ENCODE results near the gene TIE1. TPM values are rescaled to one million over a fixed set of nuclear protein-coding genes. Genes with fewer than 3 reads are reported as not detected.

TIE1 gene
- total RNA-seq, 4 donors from 2014 or later, result 47.4 to 80.7 (median 67.9) TPM

- H3K27ac ChIP-seq, result no peak overlapping the region
- intact Hi-C loops (cut with DNase I; ENCODE audit: low total_unique reads), result no loop called here
- no peak for DNase-seq
These were observed 18.3 kb upstream of the TIE1 start for GRCh38 chr1:43282220-43283195.

GRCh38 chr1:43284065-43284464 lies 16.7 kb upstream of the TIE1 start:
- no peaks in the 10 kb centered on the region for H3K27me3 ChIP-seq
- no peaks in the 10 kb centered on the region for H3K9me3 ChIP-seq
- intact Hi-C loops (cut with DNase I; ENCODE audit: low total_unique reads), result no loop called here
- no peak for DNase-seq
- H3K4me3 ChIP-seq, result no peak overlapping the region
- H3K4me1 ChIP-seq, result no peaks in the 10 kb centered on the region
- no peaks in the 10 kb centered on the region for H3K36me3 ChIP-seq
- H3K27ac ChIP-seq, result no peak overlapping the region
- TF ChIP-seq POLR2A (IDR thresholded peaks at IDR 0.05) (no peak), CTCF (IDR thresholded peaks at IDR 0.05) (no peak)

More at GRCh38 chr1:43282220-43283195, 18.3 kb upstream of the TIE1 start:
- no peak for TF ChIP-seq CTCF (IDR thresholded peaks at IDR 0.05)
- no peak for TF ChIP-seq POLR2A (IDR thresholded peaks at IDR 0.05)
- no peaks in the 10 kb centered on the region for H3K9me3 ChIP-seq
- no peak overlapping the region for H3K4me3 ChIP-seq
- H3K36me3 ChIP-seq, result no peaks in the 10 kb centered on the region
- no peaks in the 10 kb centered on the region for H3K27me3 ChIP-seq
- no peaks in the 10 kb centered on the region for H3K4me1 ChIP-seq

GRCh38 chr1:43284546-43285110 lies 16.2 kb upstream of the TIE1 start:
- no peak overlapping the region for H3K27ac ChIP-seq
- no peak overlapping the region for H3K4me3 ChIP-seq
- H3K36me3 ChIP-seq, result no peaks in the 10 kb centered on the region
- intact Hi-C loops (cut with DNase I; ENCODE audit: low total_unique reads), result no loop called here
- no peak for DNase-seq
- no peaks in the 10 kb centered on the region for H3K9me3 ChIP-seq
- H3K4me1 ChIP-seq, result no peaks in the 10 kb centered on the region
- TF ChIP-seq POLR2A (IDR thresholded peaks at IDR 0.05) (no peak), CTCF (IDR thresholded peaks at IDR 0.05) (no peak)
- H3K27me3 ChIP-seq, result no peaks in the 10 kb centered on the region

GRCh38 chr1:43285269-43285990 lies 15.4 kb upstream of the TIE1 start, which contains the start of gene C1orf210:
Gene C1orf210 (minus strand): TSS chr1:43285581. CDS start chr1:43283270, 2,311 bp downstream.
- TF ChIP-seq CTCF (IDR thresholded peaks at IDR 0.05) (no peak), POLR2A (IDR thresholded peaks at IDR 0.05) (no peak)
- Histone ChIP-seq H3K4me3 (no peak within 1 kb of the TSS), H3K9me3 (no peaks in the 10 kb centered on the region), H3K4me1 (no peaks in the 10 kb centered on the region), H3K36me3 (no peaks in the 10 kb centered on the region), H3K27ac (no peak within 1 kb of the TSS), H3K27me3 (no peaks in the 10 kb centered on the region)
- intact Hi-C loops (cut with DNase I; ENCODE audit: low total_unique reads), result no loop called here
- no peak for DNase-seq

All from uterus (tissue), 4 donors.